HepG2 (cell line): ENCODE results near the gene CCDC183. TPM values are rescaled to one million over a fixed set of nuclear protein-coding genes. Genes with fewer than 3 reads are reported as not detected.
A peak's percentile ranks its signal among the peaks of the same experiment; 100 is the strongest.

Experiments
- BRF2 ChIP-seq: sonication (generic); formaldehyde crosslinking; IDR thresholded peaks from 2 replicates; pipeline ENCODE4 v1.8.1; 2022; ENCODE audit warnings: mild to moderate bottlenecking, missing genetic modification reagents
- HMG20A ChIP-seq: IDR thresholded peaks from 2 replicates; pipeline ENCODE4 v1.6.1; 2016; ENCODE audit warnings: borderline replicate concordance
- HNRNPL ChIP-seq: fragments of 200-400 bp; formaldehyde crosslinking; IDR thresholded peaks from 2 replicates; pipeline ENCODE4 v1.6.1; 2017; ENCODE audit warnings: mild to moderate bottlenecking, low read depth, low read length
- HNRNPUL1 ChIP-seq: fragments of 200-400 bp; formaldehyde crosslinking; IDR thresholded peaks from 2 replicates; pipeline ENCODE4 v1.6.1; 2017; ENCODE audit warnings: low read depth, mild to moderate bottlenecking, low read length, moderate library complexity
- MED1 ChIP-seq: sonication (generic); formaldehyde crosslinking; IDR thresholded peaks from 2 replicates; pipeline ENCODE4 v1.4.0; 2020; ENCODE audit warnings: missing genetic modification reagents
- NFE2L2 ChIP-seq: fragments of 150-350 bp; IDR thresholded peaks from 2 replicates; pipeline ENCODE4 v1.6.1; 2014; ENCODE audit warnings: low read length
- NKX3-1 ChIP-seq: sonication (generic); formaldehyde crosslinking; IDR thresholded peaks from 2 replicates; pipeline ENCODE4 v1.5.0; 2020; ENCODE audit warnings: missing genetic modification reagents
- PCBP1 ChIP-seq: fragments of 200-400 bp; formaldehyde crosslinking; IDR thresholded peaks from 2 replicates; pipeline ENCODE4 v1.6.1; 2017; ENCODE audit warnings: mild to moderate bottlenecking, low read depth, low read length, borderline replicate concordance
- RBFOX2 ChIP-seq: fragments of 200-400 bp; formaldehyde crosslinking; IDR thresholded peaks from 2 replicates; pipeline ENCODE4 v1.6.1; 2017; ENCODE audit warnings: low read depth, mild to moderate bottlenecking, low read length
- THAP9 ChIP-seq: sonication (generic); formaldehyde crosslinking; IDR thresholded peaks from 2 replicates; pipeline ENCODE4; 2020; ENCODE audit warnings: missing genetic modification reagents, mild to moderate bottlenecking, borderline replicate concordance
- ZBTB21 ChIP-seq: sonication (generic); formaldehyde crosslinking; IDR thresholded peaks from 2 replicates; pipeline ENCODE4 v1.4.0; 2020; ENCODE audit warnings: missing genetic modification reagents
- ZNF124 ChIP-seq: sonication (generic); formaldehyde crosslinking; IDR thresholded peaks from 2 replicates; pipeline ENCODE4 v1.4.0; 2020; ENCODE audit warnings: missing genetic modification reagents
- ZNF260 ChIP-seq: sonication (generic); formaldehyde crosslinking; IDR thresholded peaks from 2 replicates; pipeline ENCODE4 v1.4.0; 2020; ENCODE audit warnings: missing genetic modification reagents, low read depth, mild to moderate bottlenecking, borderline replicate concordance
- ZNF503 ChIP-seq: sonication (generic); formaldehyde crosslinking; IDR thresholded peaks from 2 replicates; pipeline ENCODE4 v1.4.0; 2020; ENCODE audit warnings: missing genetic modification reagents
- ZNF512B ChIP-seq: sonication (generic); formaldehyde crosslinking; IDR thresholded peaks from 2 replicates; pipeline ENCODE4 v1.5.1; 2020; ENCODE audit warnings: missing genetic modification reagents, mild to moderate bottlenecking, borderline replicate concordance
- ZNF784 ChIP-seq: sonication (generic); formaldehyde crosslinking; IDR thresholded peaks from 2 replicates; pipeline ENCODE4 v1.5.1; 2020; ENCODE audit warnings: missing genetic modification reagents, mild to moderate bottlenecking, borderline replicate concordance
- ZNF800 ChIP-seq: sonication (generic); formaldehyde crosslinking; IDR thresholded peaks from 2 replicates; pipeline ENCODE4 v1.4.0; 2020; ENCODE audit warnings: missing genetic modification reagents
- polyA plus RNA-seq, 8 experiments: library from polyadenylated mRNA; depleted of rRNA in 3 of 8; stranded (reverse) in 7 of 8; unstranded in 1 of 8; fragments of >200 nt; fragmentation: Illumina TruSeq in 4 of 8; extraction: Trizol in 4 of 8; gene quantifications; 2 replicates each; pipeline versions ENCODE4 v1.2.1 to v1.2.3, GENCODE V29; 2011 to 2016; ENCODE audit warnings: low read depth in 4 of 8, missing spikeins in 1 of 8, mixed read lengths in 1 of 8; ENCODE audit not compliant: insufficient read depth in 1 of 8
- total RNA-seq, 5 experiments: library from RNA; depleted of rRNA; stranded (reverse); fragments of >200 nt; fragmentation: Illumina TruSeq; extraction: Trizol; gene quantifications; 2 replicates each; pipeline ENCODE4 v1.2.3, GENCODE V29; 2016; ENCODE audit warnings: low read depth in 1 of 5

The CCDC183 gene
- total and polyA plus RNA-seq, 2 of the 13 experiments (the other 11 are each of a cell fraction or from before 2014, with no cell fraction given): 5.0 to 66.4 TPM

GRCh38 chr9:136807281-136808074 lies 11.3 kb downstream of the CCDC183 start, which contains the start of gene RABL6 (continued):
- TF ChIP-seq ZNF512B (CRISPR knock-in tag): no peak
- TF ChIP-seq NKX3-1: peak; percentile 43; the same call in 1 of the 2 replicates
- TF ChIP-seq BRF2: no peak
- TF ChIP-seq PCBP1: no peak
- TF ChIP-seq RBFOX2: peak; percentile 21; the same call in 1 of the 2 replicates
- TF ChIP-seq ZNF800 (CRISPR knock-in tag): peak; percentile 54; the same call in 1 of the 2 replicates
- TF ChIP-seq HNRNPL: no peak
- TF ChIP-seq ZNF784: no peak
- no peak for TF ChIP-seq ZNF260 (CRISPR knock-in tag)
- no peak for TF ChIP-seq ZNF124 (CRISPR knock-in tag)
- TF ChIP-seq HMG20A: no peak
- TF ChIP-seq ZBTB21: no peak
- TF ChIP-seq HNRNPUL1: no peak
- peak; percentile 66 for TF ChIP-seq MED1 (CRISPR knock-in tag)
- peak; percentile 22; the same call in 1 of the 2 replicates for TF ChIP-seq THAP9
- TF ChIP-seq ZNF503 (CRISPR knock-in tag): no peak
- TF ChIP-seq NFE2L2: no peak
